Activated T-cell treated with anti-CD3 and anti-CD28 coated beads for 4 hours (primary cell): ENCODE results near the gene ZNF442.
"Not testable (repeated sequence)": the region's sequence is repeated elsewhere in the genome, so short reads cannot be mapped to it uniquely, and the experiment has no call there.

Experiments
- DNase-seq: peaks from one replicate; pipeline ENCODE4 v3.0.0-alpha.2; 2020

Gene ZNF442

GRCh38 chr19:12365236-12366162 lies at the start of gene ZNF442:
Gene ZNF442 (minus strand): TSS chr19:12365683. CDS start chr19:12363631, 2,052 bp downstream.
- peak; percentile 82 for DNase-seq

GRCh38 chr19:12411893-12412292 lies 46.4 kb upstream of the ZNF442 start:
- DNase-seq = no peak

GRCh38 chr19:12400633-12401502 lies 35.4 kb upstream of the ZNF442 start, which contains the start of gene ZNF799:
Gene ZNF799 (minus strand): TSS chr19:12401271. CDS start chr19:12401070, 201 bp downstream.
- DNase-seq = peak; percentile 73

- DNase-seq = peak; percentile 29
Observed at GRCh38 chr19:12399901-12400632, 34.6 kb upstream of the ZNF442 start.

- DNase-seq = not testable (repeated sequence)
Observed at GRCh38 chr19:12391148-12391547, 25.7 kb upstream of the ZNF442 start.

GRCh38 chr19:12386365-12386764 lies 20.9 kb upstream of the ZNF442 start:
- not testable (repeated sequence) for DNase-seq

- DNase-seq = no peak
Observed at GRCh38 chr19:12380444-12380737, 14.9 kb upstream of the ZNF442 start.

GRCh38 chr19:12379732-12380443 lies 14.4 kb upstream of the ZNF442 start:
- DNase-seq = no peak

GRCh38 chr19:12374026-12374425 lies 8.5 kb upstream of the ZNF442 start:
- no peak for DNase-seq

GRCh38 chr19:12364391-12365235 lies 870 bp downstream of the ZNF442 start:
- no peak for DNase-seq

- DNase-seq = not testable (repeated sequence)
Observed at GRCh38 chr19:12362236-12362635, 3.2 kb downstream of the ZNF442 start.

- no peak for DNase-seq
Observed at GRCh38 chr19:12353375-12353774, 12.1 kb downstream of the ZNF442 start.

- no peak for DNase-seq
Observed at GRCh38 chr19:12350890-12351197, 14.6 kb downstream of the ZNF442 start.

- no peak for DNase-seq
Observed at GRCh38 chr19:12350185-12350889, 15.1 kb downstream of the ZNF442 start.

GRCh38 chr19:12346896-12347295 lies 18.6 kb downstream of the ZNF442 start:
- DNase-seq = no peak

GRCh38 chr19:12345197-12345596 lies 20.3 kb downstream of the ZNF442 start:
- DNase-seq = no peak

- peak; percentile 99 for DNase-seq
Observed at GRCh38 chr19:12333162-12334159, 32.0 kb downstream of the ZNF442 start, which contains the start of gene ZNF563. Gene ZNF563 (minus strand): TSS chr19:12333633. CDS start chr19:12333482, 151 bp downstream.

GRCh38 chr19:12331211-12331941 lies 34.1 kb downstream of the ZNF442 start:
- DNase-seq = peak; percentile 70

- no peak for DNase-seq
Observed at GRCh38 chr19:12330340-12330739, 35.1 kb downstream of the ZNF442 start.
